HG02981 (cell line): ENCODE results near the gene BCL7A.

ENCODE experiments used
- ATAC-seq: cut with Tn5 transposase; IDR thresholded peaks from one replicate; pipeline ENCODE4 v1.9.1; 2021; ENCODE audit warnings: mild to moderate bottlenecking, moderate library complexity; ENCODE audit not compliant: unreplicated experiment

Gene BCL7A

GRCh38 chr12:122072031-122072970 is 50.6 kb downstream of the BCL7A start:
- ATAC-seq = no peak

GRCh38 chr12:122073815-122074214 is 52.1 kb downstream of the BCL7A start:
- ATAC-seq = no peak

- ATAC-seq = no peak
These were observed 55.2 kb downstream of the BCL7A start for GRCh38 chr12:122076743-122077495.

- peak; percentile 65 for ATAC-seq
These were observed 56.7 kb downstream of the BCL7A start, which contains the start of gene MLXIP for GRCh38 chr12:122078141-122079032. Gene MLXIP, plus strand, starts transcription at chr12:122078756. Its CDS starts 98 bp downstream, at chr12:122078854.

GRCh38 chr12:122079033-122079531 is 57.4 kb downstream of the BCL7A start:
- ATAC-seq = peak; percentile 8

GRCh38 chr12:122079532-122080081 is 57.9 kb downstream of the BCL7A start:
- ATAC-seq = no peak

- ATAC-seq = no peak
These were observed 58.7 kb downstream of the BCL7A start for GRCh38 chr12:122080149-122081082.

- no peak for ATAC-seq
These were observed 59.5 kb downstream of the BCL7A start for GRCh38 chr12:122081083-122081696.

GRCh38 chr12:122081697-122082221 is 60.1 kb downstream of the BCL7A start:
- peak; percentile 41 for ATAC-seq

GRCh38 chr12:122082621-122083356 is 61.1 kb downstream of the BCL7A start:
- ATAC-seq = no peak

GRCh38 chr12:122084857-122085405 is 63.2 kb downstream of the BCL7A start:
- ATAC-seq = no peak

- ATAC-seq = no peak
These were observed 63.9 kb downstream of the BCL7A start for GRCh38 chr12:122085591-122085990.

GRCh38 chr12:122086116-122086515 is 64.4 kb downstream of the BCL7A start:
- ATAC-seq = no peak

- no peak for ATAC-seq
These were observed 65.1 kb downstream of the BCL7A start for GRCh38 chr12:122086641-122087285.

- no peak for ATAC-seq
These were observed 65.9 kb downstream of the BCL7A start for GRCh38 chr12:122087431-122088178.

- no peak for ATAC-seq
These were observed 66.6 kb downstream of the BCL7A start for GRCh38 chr12:122088179-122088810.
